Endothelial cell (in vitro differentiated cells): ENCODE results near the gene CAMKMT. TPM values are rescaled to one million over a fixed set of nuclear protein-coding genes. Genes with fewer than 3 reads are reported as not detected.
"Not testable (repeated sequence)": the region's sequence is repeated elsewhere in the genome, so short reads cannot be mapped to it uniquely, and the experiment has no call there.

ENCODE experiments used
- DNase-seq: peaks from one replicate; pipeline ENCODE4 v3.0.0; 2021; ENCODE audit warnings: low spot score
- H3K27ac Mint-ChIP-seq: one replicate; pipeline ENCODE4 v1.8.0; 2021; ENCODE audit warnings: mixed read lengths, inconsistent platforms; ENCODE audit not compliant: unreplicated experiment
- H3K27me3 Mint-ChIP-seq: one replicate; pipeline ENCODE4 v1.8.0; 2021; ENCODE audit warnings: mild to moderate bottlenecking, moderate library complexity, mixed read lengths, inconsistent platforms; ENCODE audit not compliant: unreplicated experiment
- H3K36me3 Mint-ChIP-seq: one replicate; pipeline ENCODE4 v1.8.0; 2021; ENCODE audit warnings: mild to moderate bottlenecking, low read depth, mixed read lengths, inconsistent platforms; ENCODE audit not compliant: unreplicated experiment
- H3K4me1 Mint-ChIP-seq: one replicate; pipeline ENCODE4 v1.8.0; 2021; ENCODE audit warnings: mild to moderate bottlenecking, mixed read lengths, inconsistent platforms; ENCODE audit not compliant: unreplicated experiment
- H3K4me3 Mint-ChIP-seq: one replicate; pipeline ENCODE4 v1.8.0; 2021; ENCODE audit warnings: mild to moderate bottlenecking, mixed read lengths, inconsistent platforms; ENCODE audit not compliant: unreplicated experiment
- H3K9me3 Mint-ChIP-seq: one replicate; pipeline ENCODE4 v1.8.0; 2021; ENCODE audit warnings: mixed read lengths, inconsistent platforms; ENCODE audit not compliant: unreplicated experiment
- total RNA-seq: library from RNA; stranded (reverse); fragmentation: NEBNext Ultra II Directional; extraction: Animal tissue kit (Norgen Biotek cat#: 25700); gene quantifications from one replicate; pipeline ENCODE4 v1.2.1, GENCODE V29; 2021; ENCODE audit not compliant: unreplicated experiment
- TF ChIP-seq, protein P1 (sequence below): fragments of 200-600 bp; sonication (generic); IDR thresholded peaks from one replicate; pipeline ENCODE4 v1.5.0; 2021; ENCODE audit warnings: antibody characterized with exemption; ENCODE audit not compliant: unreplicated experiment

Gene CAMKMT
- total RNA-seq, 1 donor from 2014 or later, result 8.4 TPM

DNA sequence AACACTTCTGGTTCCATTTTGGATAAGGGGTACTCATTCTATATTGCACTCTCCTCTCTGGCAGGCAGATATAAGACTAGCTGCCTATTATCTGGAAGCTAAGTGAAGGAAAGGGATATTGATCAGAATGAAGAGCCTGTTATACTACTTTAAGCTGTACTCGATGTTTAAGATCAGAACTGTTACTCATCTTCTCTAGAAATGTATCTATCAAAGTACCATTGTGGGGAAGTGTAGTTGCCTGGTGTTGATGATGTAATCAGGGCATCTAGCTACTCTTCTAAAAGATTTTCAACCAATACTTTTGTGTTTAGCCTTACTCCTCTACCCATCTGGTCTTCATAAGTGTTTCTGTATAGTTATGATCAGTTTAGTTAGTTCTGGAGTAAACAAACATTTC lies 5.8 kb downstream of the CAMKMT start:
- Mint-ChIP-seq H3K36me3 (no peaks in the 10 kb centered on the region), H3K27me3 (peaks cover 1% of the 10 kb centered on the region), H3K27ac (no peak overlapping the region), H3K4me3 (no peak overlapping the region), H3K4me1 (peaks cover 5% of the 10 kb centered on the region), H3K9me3 (no peaks in the 10 kb centered on the region)
- TF ChIP-seq, protein P1, sequence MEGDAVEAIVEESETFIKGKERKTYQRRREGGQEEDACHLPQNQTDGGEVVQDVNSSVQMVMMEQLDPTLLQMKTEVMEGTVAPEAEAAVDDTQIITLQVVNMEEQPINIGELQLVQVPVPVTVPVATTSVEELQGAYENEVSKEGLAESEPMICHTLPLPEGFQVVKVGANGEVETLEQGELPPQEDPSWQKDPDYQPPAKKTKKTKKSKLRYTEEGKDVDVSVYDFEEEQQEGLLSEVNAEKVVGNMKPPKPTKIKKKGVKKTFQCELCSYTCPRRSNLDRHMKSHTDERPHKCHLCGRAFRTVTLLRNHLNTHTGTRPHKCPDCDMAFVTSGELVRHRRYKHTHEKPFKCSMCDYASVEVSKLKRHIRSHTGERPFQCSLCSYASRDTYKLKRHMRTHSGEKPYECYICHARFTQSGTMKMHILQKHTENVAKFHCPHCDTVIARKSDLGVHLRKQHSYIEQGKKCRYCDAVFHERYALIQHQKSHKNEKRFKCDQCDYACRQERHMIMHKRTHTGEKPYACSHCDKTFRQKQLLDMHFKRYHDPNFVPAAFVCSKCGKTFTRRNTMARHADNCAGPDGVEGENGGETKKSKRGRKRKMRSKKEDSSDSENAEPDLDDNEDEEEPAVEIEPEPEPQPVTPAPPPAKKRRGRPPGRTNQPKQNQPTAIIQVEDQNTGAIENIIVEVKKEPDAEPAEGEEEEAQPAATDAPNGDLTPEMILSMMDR, result no peak
- no peak for DNase-seq

DNA sequence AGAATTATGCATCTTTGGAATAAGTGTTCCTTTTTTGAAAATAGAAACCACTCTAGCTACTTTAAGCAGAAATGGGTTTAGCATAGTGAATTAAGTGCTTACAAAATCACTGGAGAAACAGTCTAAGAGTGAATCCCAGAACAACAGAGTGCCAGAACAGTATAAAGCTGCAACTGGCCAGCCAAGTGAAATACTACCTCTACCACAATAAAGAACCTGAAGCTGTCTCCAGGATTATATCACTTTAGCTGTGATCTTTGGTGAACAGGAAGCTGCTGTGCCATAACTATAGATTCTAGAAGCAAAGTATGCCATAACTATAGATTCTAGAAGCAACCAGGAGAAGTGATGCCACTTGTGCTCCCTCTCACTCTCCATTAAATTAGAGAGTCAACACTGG lies 7.6 kb downstream of the CAMKMT start:
- Mint-ChIP-seq H3K27me3 (no peaks in the 10 kb centered on the region), H3K36me3 (no peaks in the 10 kb centered on the region), H3K9me3 (no peaks in the 10 kb centered on the region), H3K4me1 (no peaks in the 10 kb centered on the region), H3K4me3 (no peak overlapping the region), H3K27ac (no peak overlapping the region)
- TF ChIP-seq, protein P1, result no peak
- no peak for DNase-seq

DNA sequence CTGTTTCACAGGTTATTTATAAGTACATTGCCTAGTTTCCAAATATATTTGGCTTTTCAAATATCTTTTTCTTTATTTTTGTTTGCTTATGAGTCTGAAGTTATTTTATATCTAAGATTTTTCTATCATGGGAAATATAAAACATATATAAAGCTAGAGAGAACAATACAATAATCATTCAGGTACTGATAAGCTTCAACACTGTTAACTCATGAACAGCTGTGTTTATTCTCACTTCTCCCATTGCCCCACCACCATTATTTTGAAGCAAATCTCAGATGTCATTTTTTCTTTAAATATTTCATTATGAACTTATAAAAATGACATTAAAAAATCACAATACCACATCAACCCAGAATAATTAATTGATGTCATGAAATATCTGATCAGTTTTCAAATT lies 9.7 kb downstream of the CAMKMT start:
- Mint-ChIP-seq H3K4me3 (no peak overlapping the region), H3K4me1 (no peaks in the 10 kb centered on the region), H3K9me3 (no peaks in the 10 kb centered on the region), H3K27ac (no peak overlapping the region), H3K36me3 (no peaks in the 10 kb centered on the region), H3K27me3 (no peaks in the 10 kb centered on the region)
- no peak for DNase-seq
- TF ChIP-seq, protein P1, result no peak

DNA sequence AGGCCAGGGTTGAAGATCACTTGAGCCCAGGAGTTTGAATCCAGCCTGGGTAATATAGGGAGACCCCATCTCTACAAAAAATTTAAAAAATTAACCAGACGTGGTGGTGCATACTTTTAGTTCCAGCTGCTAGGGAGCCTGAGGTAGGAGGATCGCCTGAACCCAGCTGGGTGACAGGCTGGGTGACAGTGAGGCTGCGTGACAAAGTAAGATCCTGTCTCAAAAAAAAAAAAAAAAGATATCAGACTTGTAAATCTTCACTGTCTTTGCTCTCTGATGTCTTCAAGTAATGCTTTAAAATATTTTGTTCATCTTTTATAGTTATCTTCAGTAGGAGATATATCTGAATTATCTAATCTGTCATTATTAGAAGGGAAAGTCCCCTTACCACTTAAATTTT lies 10.5 kb downstream of the CAMKMT start:
- Mint-ChIP-seq H3K27me3 (no peaks in the 10 kb centered on the region), H3K36me3 (no peaks in the 10 kb centered on the region), H3K4me3 (no peak overlapping the region), H3K4me1 (no peaks in the 10 kb centered on the region), H3K27ac (no peak overlapping the region), H3K9me3 (no peaks in the 10 kb centered on the region)
- DNase-seq, result no peak
- TF ChIP-seq, protein P1, result no peak

DNA sequence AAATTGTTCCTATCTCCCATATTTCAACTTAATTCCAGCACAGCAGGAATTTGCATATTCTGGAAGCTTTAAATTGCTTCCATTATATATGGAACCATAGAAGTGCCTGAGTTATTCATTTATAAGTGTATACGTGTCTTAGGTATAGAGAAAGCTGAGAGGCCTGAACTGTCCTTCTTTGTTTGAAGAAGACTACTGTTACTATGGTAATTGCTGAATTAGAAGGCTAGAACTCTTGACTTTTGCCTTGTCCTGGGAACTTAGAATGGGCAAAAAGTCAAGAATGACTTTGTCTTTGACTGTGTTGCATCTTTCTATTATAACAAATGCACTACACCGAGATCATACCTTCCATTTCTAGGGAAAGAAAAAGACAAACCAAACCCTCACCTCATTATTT lies 15.7 kb downstream of the CAMKMT start:
- Mint-ChIP-seq H3K36me3 (no peaks in the 10 kb centered on the region), H3K27ac (no peak overlapping the region), H3K27me3 (no peaks in the 10 kb centered on the region), H3K4me1 (no peaks in the 10 kb centered on the region), H3K9me3 (no peaks in the 10 kb centered on the region), H3K4me3 (no peak overlapping the region)
- DNase-seq, result no peak
- TF ChIP-seq, protein P1, result no peak

DNA sequence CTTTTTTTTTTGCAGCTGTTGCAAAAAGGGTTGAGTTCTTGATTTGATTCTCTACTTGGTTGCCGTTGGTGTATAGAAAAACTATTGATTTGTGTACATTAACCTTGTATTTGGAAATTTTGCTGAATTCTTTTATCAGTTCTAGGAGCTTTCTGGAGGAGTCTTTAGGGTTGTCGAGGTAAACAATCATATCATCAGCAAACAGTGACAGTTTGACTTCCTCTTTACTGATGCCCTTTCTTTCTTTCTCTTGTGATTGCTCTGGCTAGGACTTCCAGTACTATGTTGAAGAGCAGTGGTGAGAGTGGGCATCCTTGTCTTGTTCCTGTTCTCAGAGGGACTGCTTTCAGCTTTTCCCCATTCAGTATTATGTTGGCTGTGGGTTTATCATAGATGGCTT lies 23.5 kb downstream of the CAMKMT start:
- H3K4me3 Mint-ChIP-seq, H3K36me3 Mint-ChIP-seq, H3K27me3 Mint-ChIP-seq, H3K9me3 Mint-ChIP-seq, DNase-seq, H3K4me1 Mint-ChIP-seq: not testable (repeated sequence)
- peak overlapping the region; percentile 84 for H3K27ac Mint-ChIP-seq
